ENCODE results near the gene KCTD10.

The KCTD10 gene

DNA sequence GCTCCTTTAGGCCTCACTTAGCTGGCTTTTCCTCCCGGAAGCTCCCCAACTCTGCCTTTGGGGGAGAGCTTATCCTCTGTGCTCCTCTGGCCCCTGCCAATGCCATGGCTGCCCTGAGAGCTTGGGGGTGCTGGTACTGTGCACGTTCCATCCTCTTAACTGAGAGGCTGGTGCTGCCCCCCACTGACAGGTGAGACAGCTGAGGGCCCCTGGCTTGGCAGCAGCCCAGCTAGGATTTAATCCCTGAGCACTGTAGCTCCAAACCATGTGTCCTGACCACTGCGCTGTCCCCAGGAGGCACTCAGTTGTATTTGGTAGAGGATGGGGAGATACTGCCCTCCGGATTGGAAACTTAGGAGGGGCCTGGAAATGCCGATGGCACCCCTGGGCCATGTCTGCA is 46.4 kb upstream of the KCTD10 start:
- Histone ChIP-seq H3K27me3 (ENCODE audit: insufficient read depth, low read length, poor library complexity, severe bottlenecking) (no peaks in the 10 kb centered on the region), H2AFZ (ENCODE audit: low read length) (no peak overlapping the region), H3K9ac (ENCODE audit: low read depth, low read length, poor library complexity, severe bottlenecking) (no peak overlapping the region), H3K9me3 (ENCODE audit: insufficient read depth, low read depth, low read length) (no peaks in the 10 kb centered on the region), H3F3A (ENCODE audit: low read depth) (no peaks in the 10 kb centered on the region), H3K79me2 (ENCODE audit: insufficient read depth, low read length) (no peaks in the 10 kb centered on the region), H3K4me3 (ENCODE audit: low read length, poor library complexity, severe bottlenecking) (no peak overlapping the region), H4K20me1 (ENCODE audit: insufficient read depth, low read length, poor library complexity, severe bottlenecking) (no peaks in the 10 kb centered on the region), H3K36me3 (ENCODE audit: insufficient read depth, low read length) (peaks cover 8% of the 10 kb centered on the region; the same call in 1 of the 2 replicates), H3K9me2 (replicated peaks; ENCODE audit: low read depth, low read length) (no peaks in the 10 kb centered on the region), H3K4me1 (ENCODE audit: insufficient read depth, low read length, poor library complexity, severe bottlenecking) (no peaks in the 10 kb centered on the region), H3K4me2 (ENCODE audit: low read depth, low read length, poor library complexity, severe bottlenecking) (no peak overlapping the region)
- TF ChIP-seq CTCF (conservative IDR thresholded peaks at IDR 0.05; ENCODE audit: low read length), result no peak
- TF ChIP-seq EZH2phosphoT487 (IDR thresholded peaks at IDR 0.05; ENCODE audit: borderline replicate concordance), result no peak

GRCh38 chr12:109523071-109523470 is 46.0 kb upstream of the KCTD10 start:
- H3K9ac ChIP-seq (ENCODE audit: low read depth, low read length, poor library complexity, severe bottlenecking), result no peak overlapping the region
- H2AFZ ChIP-seq (ENCODE audit: low read length), result no peak overlapping the region
- TF ChIP-seq EZH2phosphoT487 (IDR thresholded peaks at IDR 0.05; ENCODE audit: borderline replicate concordance) (no peak), CTCF (conservative IDR thresholded peaks at IDR 0.05; ENCODE audit: low read length) (no peak)
- H3K27me3 ChIP-seq (ENCODE audit: insufficient read depth, low read length, poor library complexity, severe bottlenecking), result no peaks in the 10 kb centered on the region
- H3K9me2 ChIP-seq (replicated peaks; ENCODE audit: low read depth, low read length), result no peaks in the 10 kb centered on the region
- H3K4me2 ChIP-seq (ENCODE audit: low read depth, low read length, poor library complexity, severe bottlenecking), result no peak overlapping the region
- peaks cover 12% of the 10 kb centered on the region; the same call in 1 of the 2 replicates for H3K36me3 ChIP-seq (ENCODE audit: insufficient read depth, low read length)
- H3F3A ChIP-seq (ENCODE audit: low read depth), result no peaks in the 10 kb centered on the region
- H3K79me2 ChIP-seq (ENCODE audit: insufficient read depth, low read length), result no peaks in the 10 kb centered on the region
- no peaks in the 10 kb centered on the region for H3K9me3 ChIP-seq (ENCODE audit: insufficient read depth, low read depth, low read length)
- H3K4me3 ChIP-seq (ENCODE audit: low read length, poor library complexity, severe bottlenecking), result no peak overlapping the region
- H4K20me1 ChIP-seq (ENCODE audit: insufficient read depth, low read length, poor library complexity, severe bottlenecking), result no peaks in the 10 kb centered on the region
- H3K4me1 ChIP-seq (ENCODE audit: insufficient read depth, low read length, poor library complexity, severe bottlenecking), result no peaks in the 10 kb centered on the region

DNA sequence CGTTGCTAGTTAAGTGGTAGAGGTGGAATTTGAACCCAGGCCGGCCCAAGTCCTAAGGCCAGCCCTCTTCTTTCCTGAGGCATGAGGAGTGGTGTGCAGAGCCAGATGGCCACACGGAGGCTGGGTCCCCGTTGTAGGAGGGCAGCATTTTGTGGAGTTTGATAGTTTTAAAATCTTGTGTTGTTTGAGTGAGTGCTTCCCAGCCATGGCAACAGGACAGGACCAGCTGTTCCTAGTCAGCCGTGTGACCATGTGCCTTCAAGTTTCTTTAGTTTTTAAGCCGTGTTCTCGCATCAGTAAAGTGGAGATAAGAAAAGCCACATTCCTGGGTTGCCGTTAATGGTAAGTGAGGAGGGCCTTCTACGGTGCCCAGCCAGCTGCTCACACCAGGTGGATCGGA is 44.7 kb upstream of the KCTD10 start:
- Histone ChIP-seq H3K9me2 (replicated peaks; ENCODE audit: low read depth, low read length) (no peaks in the 10 kb centered on the region), H3K27me3 (ENCODE audit: insufficient read depth, low read length, poor library complexity, severe bottlenecking) (no peaks in the 10 kb centered on the region), H3K4me1 (ENCODE audit: insufficient read depth, low read length, poor library complexity, severe bottlenecking) (no peaks in the 10 kb centered on the region), H3K79me2 (ENCODE audit: insufficient read depth, low read length) (no peaks in the 10 kb centered on the region), H3F3A (ENCODE audit: low read depth) (no peaks in the 10 kb centered on the region), H3K4me2 (ENCODE audit: low read depth, low read length, poor library complexity, severe bottlenecking) (no peak overlapping the region), H3K9ac (ENCODE audit: low read depth, low read length, poor library complexity, severe bottlenecking) (no peak overlapping the region), H4K20me1 (ENCODE audit: insufficient read depth, low read length, poor library complexity, severe bottlenecking) (no peaks in the 10 kb centered on the region), H3K9me3 (ENCODE audit: insufficient read depth, low read depth, low read length) (no peaks in the 10 kb centered on the region), H3K4me3 (ENCODE audit: low read length, poor library complexity, severe bottlenecking) (no peak overlapping the region), H3K36me3 (ENCODE audit: insufficient read depth, low read length) (peaks cover 23% of the 10 kb centered on the region; the same call in 1 of the 2 replicates), H2AFZ (ENCODE audit: low read length) (no peak overlapping the region)
- TF ChIP-seq EZH2phosphoT487 (IDR thresholded peaks at IDR 0.05; ENCODE audit: borderline replicate concordance) (no peak), CTCF (conservative IDR thresholded peaks at IDR 0.05; ENCODE audit: low read length) (no peak)
